Endothelial cell of umbilical vein (primary cell): ENCODE results near the gene TGM1. TPM values are rescaled to one million over a fixed set of nuclear protein-coding genes. Genes with fewer than 3 reads are reported as not detected.

ENCODE experiments used
- BruUV-seq: library from RNA; stranded (reverse); fragments of 400-500 nt; replicated peaks from 2 replicates; lab custom pipeline; 2021; lab: Mats Ljungman, UMichigan
- CTCF ChIA-PET: fragments of 300-600, 350-600 bp; sonication (Branson Sonifier 250); formaldehyde crosslinking; loops from one replicate; lab custom pipeline; 2021; ENCODE audit warnings: antibody characterized with exemption, inconsistent platforms; lab: Charles Lee
- POLR2A ChIA-PET: fragments of 300-600, 350-600 bp; sonication (Branson Sonifier 250); formaldehyde crosslinking; loops from one replicate; lab custom pipeline; 2021; ENCODE audit warnings: antibody characterized with exemption, inconsistent platforms; lab: Charles Lee
- DNase-seq: peaks from one replicate; pipeline ENCODE4 v3.0.0-alpha.2; 2011; ENCODE audit warnings: low read depth, low spot score
- FAIRE-seq: peaks from 2 replicates; lab custom pipeline; 2011; peaks lifted over from hg19 to GRCh38; lab: Jason Lieb, UNC
- H2AFZ ChIP-seq: 2 replicates; pipeline ENCODE4 v1.6.0; 2012; ENCODE audit warnings: low read depth, low read length, control low read depth, inconsistent platforms
- H3K27ac ChIP-seq: 2 replicates; pipeline ENCODE4 v1.5.1; 2011; ENCODE audit warnings: low read depth, mild to moderate bottlenecking, control low read depth, low read length, moderate library complexity; ENCODE audit not compliant: insufficient read depth
- H3K27me3 ChIP-seq, 2 experiments: 2 replicates each; pipeline versions ENCODE4 v1.6.0 to v1.6.1; 2011; ENCODE audit warnings: low read length in 2 of 2, mixed read lengths in 1 of 2; ENCODE audit not compliant: control insufficient read depth in 2 of 2, insufficient read depth in 2 of 2
- H3K36me3 ChIP-seq, 2 experiments: 2 replicates in 1 of 2; 3 replicates in 1 of 2; pipeline ENCODE4 v1.5.1; 2011; ENCODE audit warnings: low read length in 2 of 2, mild to moderate bottlenecking in 1 of 2, moderate library complexity in 1 of 2; ENCODE audit not compliant: control insufficient read depth in 2 of 2, insufficient read depth in 2 of 2; ENCODE audit errors: extremely low read depth in 1 of 2
- H3K4me1 ChIP-seq: 3 replicates; pipeline ENCODE4 v1.5.1; 2011; ENCODE audit warnings: mild to moderate bottlenecking, low read length; ENCODE audit not compliant: control insufficient read depth, insufficient read depth; ENCODE audit errors: extremely low read depth
- H3K4me2 ChIP-seq: 2 replicates; pipeline ENCODE4 v1.6.1; 2011; ENCODE audit warnings: low read length, control low read depth, mixed read lengths; ENCODE audit not compliant: insufficient read depth
- H3K4me3 ChIP-seq, 3 experiments: fragments of 200-600 bp in 1 of 3; sonication (generic), shearing (Covaris generic) in 1 of 3; replicated peaks in 1 of 3; 2 replicates each; pipeline ENCODE4 v1.5.1; 2011 to 2016; ENCODE audit warnings: control low read depth in 3 of 3, low read length in 3 of 3, mild to moderate bottlenecking in 2 of 3, inconsistent platforms in 1 of 3, low read depth in 1 of 3, moderate library complexity in 1 of 3; ENCODE audit not compliant: insufficient read depth in 1 of 3
- H3K79me2 ChIP-seq: 2 replicates; pipeline ENCODE4 v1.6.0; 2012; ENCODE audit warnings: low read length, inconsistent platforms; ENCODE audit not compliant: control insufficient read depth, insufficient read depth
- H3K9ac ChIP-seq: replicated peaks from 2 replicates; pipeline ENCODE3; 2011; ENCODE audit warnings: low read length, control low read depth; ENCODE audit not compliant: insufficient read depth; ENCODE audit errors: extremely low read depth
- H3K9me1 ChIP-seq: replicated peaks from 3 replicates; pipeline ENCODE4 v1.6.0; 2011; ENCODE audit warnings: mild to moderate bottlenecking, low read length; ENCODE audit not compliant: control insufficient read depth, insufficient read depth; ENCODE audit errors: extremely low read depth
- H3K9me3 ChIP-seq: replicated peaks from 2 replicates; pipeline ENCODE4 v1.5.1; 2012; ENCODE audit warnings: low read length, inconsistent platforms; ENCODE audit not compliant: control insufficient read depth, insufficient read depth
- H4K20me1 ChIP-seq: replicated peaks from 2 replicates; pipeline ENCODE3; 2011; ENCODE audit warnings: mild to moderate bottlenecking, low read length; ENCODE audit not compliant: control insufficient read depth, insufficient read depth; ENCODE audit errors: extremely low read depth
- CTCF ChIP-seq, 2 donors: IDR thresholded peaks; 1 replicate in 1 of 2; 2 replicates in 1 of 2; pipeline ENCODE4 v1.5.1; 2011; ENCODE audit warnings: low read length in 2 of 2, mild to moderate bottlenecking in 2 of 2, moderate library complexity in 2 of 2, control low read depth in 1 of 2, inconsistent platforms in 1 of 2, low read depth in 1 of 2; ENCODE audit not compliant: insufficient read depth in 1 of 2; ENCODE audit errors: extremely low read depth in 1 of 2
- EZH2 ChIP-seq: IDR thresholded peaks from 2 replicates; pipeline ENCODE4 v1.6.1; 2012; ENCODE audit warnings: borderline replicate concordance, low read depth, mild to moderate bottlenecking, moderate library complexity, low read length, inconsistent platforms; ENCODE audit not compliant: severe bottlenecking
- FOS ChIP-seq: IDR thresholded peaks from 2 replicates; pipeline ENCODE4 v1.6.1; 2011; ENCODE audit warnings: mild to moderate bottlenecking, low read length, moderate library complexity, borderline replicate concordance; ENCODE audit not compliant: insufficient read depth
- GATA2 ChIP-seq: IDR thresholded peaks from 2 replicates; pipeline ENCODE4 v1.7.0; 2011; ENCODE audit warnings: low read depth, mild to moderate bottlenecking, moderate library complexity, mixed read lengths, low read length; ENCODE audit not compliant: insufficient read length, insufficient read depth
- JUN ChIP-seq: IDR thresholded peaks from 2 replicates; pipeline ENCODE4 v1.6.1; 2011; ENCODE audit warnings: borderline replicate concordance, low read depth; ENCODE audit not compliant: insufficient read length, insufficient read depth
- MYC ChIP-seq: IDR thresholded peaks from one replicate; pipeline ENCODE4 v1.6.1; 2011; ENCODE audit warnings: mild to moderate bottlenecking, low read depth, low read length
- POLR2A ChIP-seq: IDR thresholded peaks from 2 replicates; pipeline ENCODE4 v1.6.1; 2012; ENCODE audit warnings: low read depth, mild to moderate bottlenecking, control low read depth, low read length
- POLR2AphosphoS5 ChIP-seq: IDR thresholded peaks from 2 replicates; pipeline ENCODE4 v1.6.1; 2012; ENCODE audit warnings: low read depth, mild to moderate bottlenecking, control low read depth, low read length, moderate library complexity; ENCODE audit not compliant: insufficient read depth
- dilution Hi-C: fragments of 300-500 bp; cut with MboI; formaldehyde crosslinking; loops from one replicate; pipeline ENCODE4 v1.15.0; 2019; ENCODE audit warnings: low sequenced_read_pairs; ENCODE audit not compliant: extremely low pct_ligation_motif_present
- intact Hi-C: fragments of 100-400 bp; cut with micrococcal nuclease; formaldehyde crosslinking; loops from one replicate; pipeline ENCODE4 v1.10.0; 2022
- polyA plus RNA-seq, 4 experiments: library from polyadenylated mRNA; depleted of rRNA in 3 of 4; stranded (reverse) in 3 of 4; unstranded in 1 of 4; fragments of >200 nt; gene quantifications; 2 replicates each; pipeline versions ENCODE4 v1.2.1 to v1.2.3, GENCODE V29; 2011 to 2012; ENCODE audit warnings: missing spikeins in 1 of 4
- total RNA-seq: library from RNA; stranded (reverse); gene quantifications from 2 replicates; pipeline ENCODE4 v1.2.3, GENCODE V29; 2021
- TF ChIP-seq, protein P1 (sequence below): IDR thresholded peaks from 2 replicates; pipeline ENCODE4 v1.6.1; 2011; ENCODE audit not compliant: insufficient read depth, insufficient read length

TGM1 gene
- total and polyA plus RNA-seq, 2 donors (not counting 3 experiments of a cell fraction or from before 2014, with no cell fraction given), result 1.0 to 3.4 TPM

DNA sequence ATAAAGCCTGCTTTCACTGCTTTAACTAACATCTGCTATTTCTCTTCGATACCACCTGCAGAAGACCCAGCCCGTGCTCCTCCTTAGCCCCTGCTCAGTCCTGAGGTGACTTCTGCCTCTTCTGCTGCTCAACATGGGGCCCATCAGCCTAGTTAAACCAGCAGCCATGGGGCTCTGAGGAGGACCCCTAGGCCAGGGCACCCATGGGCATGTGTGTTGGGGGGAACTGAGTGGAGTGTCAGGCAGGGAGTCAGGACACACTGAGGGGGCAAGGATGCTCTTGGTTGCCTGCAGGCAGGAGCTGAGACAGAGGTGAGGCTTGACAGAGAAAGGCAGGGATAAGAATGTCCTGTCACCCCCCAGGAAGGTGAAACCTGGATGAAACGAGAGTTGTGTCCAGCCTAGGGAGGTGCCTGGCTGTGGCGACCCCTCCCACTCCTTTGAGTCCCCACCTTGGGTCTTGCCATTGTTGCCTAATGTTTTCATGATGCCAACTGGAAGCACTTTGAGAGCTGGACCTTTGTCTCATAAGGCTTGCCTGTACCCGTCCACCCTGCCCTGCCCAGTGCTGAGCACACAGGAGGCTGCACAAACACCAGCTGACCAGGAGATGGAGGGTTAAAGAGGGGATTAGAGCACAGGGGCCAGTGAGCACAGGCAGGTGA, 21.0 kb upstream of the TGM1 start:
- intact Hi-C loops, result no loop called here
- Histone ChIP-seq H2AFZ (no peak overlapping the region), H4K20me1 (no peaks in the 10 kb centered on the region), H3K9me1 (no peaks in the 10 kb centered on the region), H3K79me2 (no peaks in the 10 kb centered on the region), H3K9ac (no peak overlapping the region), H3K27ac (no peak overlapping the region), H3K27me3 (no peaks in the 10 kb centered on the region), H3K9me3 (no peaks in the 10 kb centered on the region), H3K36me3 (no peaks in the 10 kb centered on the region), H3K4me3 (no peak overlapping the region), H3K4me2 (no peak overlapping the region), H3K4me1 (no peaks in the 10 kb centered on the region)
- no TSS peak for BruUV-seq
- FAIRE-seq (no peak), DNase-seq (no peak)
- ChIA-PET CTCF (interaction anchor here (0.9 to 1.6 kb wide), 3 partner anchors 10 to 23 kb away, joined by 3 to 5 read pairs (median 4); partner anchors contain the start of gene TGM1), POLR2A (no interaction called here)
- dilution Hi-C loops, result no loop called here
- TF ChIP-seq CTCF (IDR thresholded peaks at IDR 0.05; ENCODE audit: extremely low read depth in 1 of 2, insufficient read depth in 1 of 2, low read depth in 1 of 2, low read length in 2 of 2) (no peak), JUN (no peak), MYC (no peak), EZH2 (no peak), FOS (no peak), GATA2 (no peak), POLR2A (no peak), POLR2AphosphoS5 (no peak)
- TF ChIP-seq, protein P1, sequence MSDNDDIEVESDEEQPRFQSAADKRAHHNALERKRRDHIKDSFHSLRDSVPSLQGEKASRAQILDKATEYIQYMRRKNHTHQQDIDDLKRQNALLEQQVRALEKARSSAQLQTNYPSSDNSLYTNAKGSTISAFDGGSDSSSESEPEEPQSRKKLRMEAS, result no peak
